GM23338 (cell line): ENCODE data around the gene IDE. TPM values are rescaled to one million over a fixed set of nuclear protein-coding genes. Genes with fewer than 3 reads are reported as not detected.
"Not testable (repeated sequence)": the region's sequence is repeated elsewhere in the genome, so short reads cannot be mapped to it uniquely, and the experiment has no call there.

Source experiments
- ATAC-seq: fragments of 200-7000 bp; cut with Tn5 transposase; 3 replicates; pipeline ENCODE4 v1.9.1; 2020
- DNase-seq: peaks from one replicate; pipeline ENCODE4 v3.0.0-alpha.2; 2015; ENCODE audit warnings: low spot score
- H2AFZ ChIP-seq: fragments of 200-600 bp; sonication (generic); 2 replicates; pipeline ENCODE4 v1.8.0; 2016; ENCODE audit warnings: antibody characterized with exemption, mild to moderate bottlenecking, moderate library complexity
- H3F3A ChIP-seq: fragments of 200-600 bp; sonication (generic); replicated peaks from 2 replicates; pipeline ENCODE4 v1.8.0; 2017; ENCODE audit warnings: antibody characterized with exemption, mixed run types, low read depth
- H3K27ac ChIP-seq: fragments of 200-600 bp; sonication (generic); 2 replicates; pipeline ENCODE4 v1.6.1; 2016; ENCODE audit warnings: low read depth
- H3K27me3 ChIP-seq: fragments of 200-600 bp; sonication (generic); 2 replicates; pipeline ENCODE4 v1.8.0; 2016; ENCODE audit warnings: mild to moderate bottlenecking, mixed run types, moderate library complexity; ENCODE audit not compliant: insufficient read depth
- H3K36me3 ChIP-seq: fragments of 200-600 bp; sonication (generic); 2 replicates; pipeline ENCODE4 v1.8.0; 2016; ENCODE audit warnings: mild to moderate bottlenecking; ENCODE audit not compliant: insufficient read depth
- H3K4me1 ChIP-seq: fragments of 200-600 bp; sonication (generic); 2 replicates; pipeline ENCODE4 v1.8.0; 2016; ENCODE audit warnings: mild to moderate bottlenecking, moderate library complexity; ENCODE audit not compliant: insufficient read depth
- H3K4me2 ChIP-seq: fragments of 200-600 bp; sonication (generic); 2 replicates; pipeline ENCODE4 v1.7.1; 2017; ENCODE audit warnings: mixed run types
- H3K4me3 ChIP-seq: fragments of 200-600 bp; sonication (generic); 2 replicates; pipeline ENCODE4 v1.6.1; 2016; ENCODE audit warnings: mixed run types
- H3K79me2 ChIP-seq: fragments of 200-600 bp; sonication (generic); replicated peaks from 2 replicates; pipeline ENCODE4 v1.8.0; 2017; ENCODE audit warnings: mild to moderate bottlenecking; ENCODE audit not compliant: insufficient read depth
- H3K9me2 ChIP-seq: fragments of 200-600 bp; sonication (generic); 2 replicates; pipeline ENCODE4 v1.8.0; 2017; ENCODE audit not compliant: insufficient read depth
- H4K20me1 ChIP-seq: fragments of 200-600 bp; sonication (generic); replicated peaks from 2 replicates; pipeline ENCODE4 v1.8.0; 2017; ENCODE audit warnings: mild to moderate bottlenecking; ENCODE audit not compliant: insufficient read depth
- H3K27ac Mint-ChIP-seq: 2 replicates; pipeline ENCODE4 v1.8.0; 2020; ENCODE audit warnings: inconsistent platforms, mild to moderate bottlenecking, moderate library complexity, mixed read lengths
- H3K27me3 Mint-ChIP-seq: 3 replicates; pipeline ENCODE4 v1.8.0; 2022; ENCODE audit warnings: low read depth, mild to moderate bottlenecking, moderate library complexity, mixed read lengths, inconsistent platforms; ENCODE audit not compliant: insufficient read depth, poor library complexity
- H3K36me3 Mint-ChIP-seq: 3 replicates; pipeline ENCODE4 v1.8.0; 2021; ENCODE audit warnings: low read depth, mild to moderate bottlenecking, inconsistent platforms, moderate library complexity, mixed read lengths
- H3K4me1 Mint-ChIP-seq: 3 replicates; pipeline ENCODE4 v1.8.0; 2020; ENCODE audit warnings: mild to moderate bottlenecking, inconsistent platforms, mixed read lengths
- H3K4me3 Mint-ChIP-seq: 3 replicates; pipeline ENCODE4 v1.8.0; 2021; ENCODE audit warnings: moderate library complexity, mild to moderate bottlenecking, inconsistent platforms, mixed read lengths
- H3K9me3 Mint-ChIP-seq: 3 replicates; pipeline ENCODE4 v1.8.0; 2020; ENCODE audit warnings: moderate library complexity, mild to moderate bottlenecking, inconsistent platforms, mixed read lengths
- CREB1 ChIP-seq: fragments of 250-450 bp; sonication (Bioruptor Pico); IDR thresholded peaks from 2 replicates; pipeline ENCODE4 v1.5.0; 2020; ENCODE audit warnings: low read depth, mild to moderate bottlenecking, moderate library complexity
- EZH2 ChIP-seq: fragments of 200-600 bp; sonication (generic); IDR thresholded peaks from one replicate; pipeline ENCODE4 v1.8.0; 2017; ENCODE audit warnings: antibody characterized with exemption, mild to moderate bottlenecking, low read depth; ENCODE audit not compliant: unreplicated experiment
- NANOG ChIP-seq: IDR thresholded peaks from 2 replicates; pipeline ENCODE4 v1.6.1; 2016; ENCODE audit warnings: antibody characterized with exemption, borderline replicate concordance
- ZNF114 ChIP-seq: fragments of 250-450 bp; sonication (Bioruptor Pico); IDR thresholded peaks from 2 replicates; pipeline ENCODE4 v1.5.0; 2020; ENCODE audit warnings: mild to moderate bottlenecking, moderate library complexity
- polyA plus RNA-seq: library from polyadenylated mRNA; unstranded; fragments of >200 nt; fragmentation: Nextera tagmentation; extraction: Ambion mirVana; gene quantifications from 2 replicates; pipeline ENCODE4 v1.2.1, GENCODE V29; 2016
- total RNA-seq: library from RNA; depleted of rRNA; stranded (reverse); fragments of >200 nt; shearing (Covaris generic); gene quantifications from 2 replicates; pipeline ENCODE4 v1.2.3, GENCODE V29; 2014
- TF ChIP-seq, protein P1 (sequence below): fragments of 250-450 bp; sonication (Bioruptor Pico); IDR thresholded peaks from 2 replicates; pipeline ENCODE4 v1.5.0; 2020; ENCODE audit warnings: mild to moderate bottlenecking, moderate library complexity
- TF ChIP-seq, protein P2 (sequence below), 2 experiments: fragments of 200-600 bp in 1 of 2; sonication (generic) in 1 of 2; conservative IDR thresholded peaks; 2 replicates each; pipeline versions ENCODE4 v1.5.1 to v1.6.1; 2016 to 2017; ENCODE audit warnings: antibody characterized with exemption in 2 of 2, low read depth in 2 of 2, mild to moderate bottlenecking in 2 of 2, moderate library complexity in 1 of 2

The IDE gene
- total and polyA plus RNA-seq, 2 experiments from 2014 or later = 12.9 to 36.3 TPM

- TF ChIP-seq, protein P1, sequence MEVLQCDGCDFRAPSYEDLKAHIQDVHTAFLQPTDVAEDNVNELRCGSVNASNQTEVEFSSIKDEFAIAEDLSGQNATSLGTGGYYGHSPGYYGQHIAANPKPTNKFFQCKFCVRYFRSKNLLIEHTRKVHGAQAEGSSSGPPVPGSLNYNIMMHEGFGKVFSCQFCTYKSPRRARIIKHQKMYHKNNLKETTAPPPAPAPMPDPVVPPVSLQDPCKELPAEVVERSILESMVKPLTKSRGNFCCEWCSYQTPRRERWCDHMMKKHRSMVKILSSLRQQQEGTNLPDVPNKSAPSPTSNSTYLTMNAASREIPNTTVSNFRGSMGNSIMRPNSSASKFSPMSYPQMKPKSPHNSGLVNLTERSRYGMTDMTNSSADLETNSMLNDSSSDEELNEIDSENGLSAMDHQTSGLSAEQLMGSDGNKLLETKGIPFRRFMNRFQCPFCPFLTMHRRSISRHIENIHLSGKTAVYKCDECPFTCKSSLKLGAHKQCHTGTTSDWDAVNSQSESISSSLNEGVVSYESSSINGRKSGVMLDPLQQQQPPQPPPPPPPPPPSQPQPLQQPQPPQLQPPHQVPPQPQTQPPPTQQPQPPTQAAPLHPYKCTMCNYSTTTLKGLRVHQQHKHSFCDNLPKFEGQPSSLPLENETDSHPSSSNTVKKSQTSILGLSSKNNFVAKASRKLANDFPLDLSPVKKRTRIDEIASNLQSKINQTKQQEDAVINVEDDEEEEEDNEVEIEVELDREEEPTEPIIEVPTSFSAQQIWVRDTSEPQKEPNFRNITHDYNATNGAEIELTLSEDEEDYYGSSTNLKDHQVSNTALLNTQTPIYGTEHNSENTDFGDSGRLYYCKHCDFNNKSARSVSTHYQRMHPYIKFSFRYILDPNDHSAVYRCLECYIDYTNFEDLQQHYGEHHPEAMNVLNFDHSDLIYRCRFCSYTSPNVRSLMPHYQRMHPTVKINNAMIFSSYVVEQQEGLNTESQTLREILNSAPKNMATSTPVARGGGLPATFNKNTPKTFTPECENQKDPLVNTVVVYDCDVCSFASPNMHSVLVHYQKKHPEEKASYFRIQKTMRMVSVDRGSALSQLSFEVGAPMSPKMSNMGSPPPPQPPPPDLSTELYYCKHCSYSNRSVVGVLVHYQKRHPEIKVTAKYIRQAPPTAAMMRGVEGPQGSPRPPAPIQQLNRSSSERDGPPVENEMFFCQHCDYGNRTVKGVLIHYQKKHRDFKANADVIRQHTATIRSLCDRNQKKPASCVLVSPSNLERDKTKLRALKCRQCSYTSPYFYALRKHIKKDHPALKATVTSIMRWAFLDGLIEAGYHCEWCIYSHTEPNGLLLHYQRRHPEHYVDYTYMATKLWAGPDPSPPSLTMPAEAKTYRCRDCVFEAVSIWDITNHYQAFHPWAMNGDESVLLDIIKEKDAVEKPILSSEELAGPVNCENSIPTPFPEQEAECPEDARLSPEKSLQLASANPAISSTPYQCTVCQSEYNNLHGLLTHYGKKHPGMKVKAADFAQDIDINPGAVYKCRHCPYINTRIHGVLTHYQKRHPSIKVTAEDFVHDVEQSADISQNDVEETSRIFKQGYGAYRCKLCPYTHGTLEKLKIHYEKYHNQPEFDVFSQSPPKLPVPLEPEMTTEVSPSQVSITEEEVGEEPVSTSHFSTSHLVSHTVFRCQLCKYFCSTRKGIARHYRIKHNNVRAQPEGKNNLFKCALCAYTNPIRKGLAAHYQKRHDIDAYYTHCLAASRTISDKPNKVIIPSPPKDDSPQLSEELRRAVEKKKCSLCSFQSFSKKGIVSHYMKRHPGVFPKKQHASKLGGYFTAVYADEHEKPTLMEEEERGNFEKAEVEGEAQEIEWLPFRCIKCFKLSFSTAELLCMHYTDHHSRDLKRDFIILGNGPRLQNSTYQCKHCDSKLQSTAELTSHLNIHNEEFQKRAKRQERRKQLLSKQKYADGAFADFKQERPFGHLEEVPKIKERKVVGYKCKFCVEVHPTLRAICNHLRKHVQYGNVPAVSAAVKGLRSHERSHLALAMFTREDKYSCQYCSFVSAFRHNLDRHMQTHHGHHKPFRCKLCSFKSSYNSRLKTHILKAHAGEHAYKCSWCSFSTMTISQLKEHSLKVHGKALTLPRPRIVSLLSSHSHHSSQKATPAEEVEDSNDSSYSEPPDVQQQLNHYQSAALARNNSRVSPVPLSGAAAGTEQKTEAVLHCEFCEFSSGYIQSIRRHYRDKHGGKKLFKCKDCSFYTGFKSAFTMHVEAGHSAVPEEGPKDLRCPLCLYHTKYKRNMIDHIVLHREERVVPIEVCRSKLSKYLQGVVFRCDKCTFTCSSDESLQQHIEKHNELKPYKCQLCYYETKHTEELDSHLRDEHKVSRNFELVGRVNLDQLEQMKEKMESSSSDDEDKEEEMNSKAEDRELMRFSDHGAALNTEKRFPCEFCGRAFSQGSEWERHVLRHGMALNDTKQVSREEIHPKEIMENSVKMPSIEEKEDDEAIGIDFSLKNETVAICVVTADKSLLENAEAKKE (CRISPR knock-in tag) = no peak
- TF ChIP-seq ZNF114 (CRISPR knock-in tag) (no peak), NANOG (no peak), EZH2 (no peak), CREB1 (CRISPR knock-in tag) (no peak)
These were observed 2.2 kb downstream of the IDE start (continued) for GRCh38 chr10:92571649-92572048.

GRCh38 chr10:92569663-92570062 is 4.2 kb downstream of the IDE start:
- not testable (repeated sequence) for H3K27ac Mint-ChIP-seq, H2AFZ ChIP-seq, ATAC-seq, H3K9me3 Mint-ChIP-seq, H3K27me3 Mint-ChIP-seq, H3K36me3 ChIP-seq, H3F3A ChIP-seq, H3K4me2 ChIP-seq, H3K27ac ChIP-seq, H3K4me3 Mint-ChIP-seq, H3K9me2 ChIP-seq, H3K4me3 ChIP-seq, H3K27me3 ChIP-seq, DNase-seq
- Histone ChIP-seq H3K79me2 (peaks cover 84% of the 10 kb centered on the region), H3K4me1 (peaks cover 18% of the 10 kb centered on the region), H4K20me1 (peaks cover 29% of the 10 kb centered on the region)
- H3K36me3 Mint-ChIP-seq = peaks cover 23% of the 10 kb centered on the region
- H3K4me1 Mint-ChIP-seq = peaks cover 25% of the 10 kb centered on the region

- ATAC-seq = no peak
- no peak overlapping the region for H3K4me2 ChIP-seq
- H2AFZ ChIP-seq = no peak overlapping the region
- peaks cover 17% of the 10 kb centered on the region for H3K4me1 ChIP-seq
- TF ChIP-seq, protein P2, sequence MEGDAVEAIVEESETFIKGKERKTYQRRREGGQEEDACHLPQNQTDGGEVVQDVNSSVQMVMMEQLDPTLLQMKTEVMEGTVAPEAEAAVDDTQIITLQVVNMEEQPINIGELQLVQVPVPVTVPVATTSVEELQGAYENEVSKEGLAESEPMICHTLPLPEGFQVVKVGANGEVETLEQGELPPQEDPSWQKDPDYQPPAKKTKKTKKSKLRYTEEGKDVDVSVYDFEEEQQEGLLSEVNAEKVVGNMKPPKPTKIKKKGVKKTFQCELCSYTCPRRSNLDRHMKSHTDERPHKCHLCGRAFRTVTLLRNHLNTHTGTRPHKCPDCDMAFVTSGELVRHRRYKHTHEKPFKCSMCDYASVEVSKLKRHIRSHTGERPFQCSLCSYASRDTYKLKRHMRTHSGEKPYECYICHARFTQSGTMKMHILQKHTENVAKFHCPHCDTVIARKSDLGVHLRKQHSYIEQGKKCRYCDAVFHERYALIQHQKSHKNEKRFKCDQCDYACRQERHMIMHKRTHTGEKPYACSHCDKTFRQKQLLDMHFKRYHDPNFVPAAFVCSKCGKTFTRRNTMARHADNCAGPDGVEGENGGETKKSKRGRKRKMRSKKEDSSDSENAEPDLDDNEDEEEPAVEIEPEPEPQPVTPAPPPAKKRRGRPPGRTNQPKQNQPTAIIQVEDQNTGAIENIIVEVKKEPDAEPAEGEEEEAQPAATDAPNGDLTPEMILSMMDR (conservative IDR thresholded peaks at IDR 0.05; ENCODE audit: low read depth in 2 of 2) = no peak
- no peak overlapping the region for H3K27ac Mint-ChIP-seq
- H3K4me3 Mint-ChIP-seq = no peak overlapping the region
- no peak overlapping the region for H3K4me3 ChIP-seq
- no peak for DNase-seq
- H4K20me1 ChIP-seq = peaks cover 29% of the 10 kb centered on the region
- H3F3A ChIP-seq = peaks cover 3% of the 10 kb centered on the region; the same call in 1 of the 2 replicates
- H3K36me3 Mint-ChIP-seq = peaks cover 25% of the 10 kb centered on the region
- H3K9me3 Mint-ChIP-seq = no peaks in the 10 kb centered on the region
- no peaks in the 10 kb centered on the region for H3K36me3 ChIP-seq
- H3K27me3 Mint-ChIP-seq = peaks cover 2% of the 10 kb centered on the region
- H3K27me3 ChIP-seq = peaks cover 9% of the 10 kb centered on the region
- H3K4me1 Mint-ChIP-seq = peaks cover 25% of the 10 kb centered on the region
- H3K79me2 ChIP-seq = peaks cover 90% of the 10 kb centered on the region
- H3K9me2 ChIP-seq = no peaks in the 10 kb centered on the region
- H3K27ac ChIP-seq = no peak overlapping the region
These were observed 4.8 kb downstream of the IDE start for GRCh38 chr10:92569071-92569470.
